Measurements from ENCODE around the gene DTNB.
A peak's percentile ranks its signal among the peaks of the same experiment; 100 is the strongest.

DTNB gene

DNA sequence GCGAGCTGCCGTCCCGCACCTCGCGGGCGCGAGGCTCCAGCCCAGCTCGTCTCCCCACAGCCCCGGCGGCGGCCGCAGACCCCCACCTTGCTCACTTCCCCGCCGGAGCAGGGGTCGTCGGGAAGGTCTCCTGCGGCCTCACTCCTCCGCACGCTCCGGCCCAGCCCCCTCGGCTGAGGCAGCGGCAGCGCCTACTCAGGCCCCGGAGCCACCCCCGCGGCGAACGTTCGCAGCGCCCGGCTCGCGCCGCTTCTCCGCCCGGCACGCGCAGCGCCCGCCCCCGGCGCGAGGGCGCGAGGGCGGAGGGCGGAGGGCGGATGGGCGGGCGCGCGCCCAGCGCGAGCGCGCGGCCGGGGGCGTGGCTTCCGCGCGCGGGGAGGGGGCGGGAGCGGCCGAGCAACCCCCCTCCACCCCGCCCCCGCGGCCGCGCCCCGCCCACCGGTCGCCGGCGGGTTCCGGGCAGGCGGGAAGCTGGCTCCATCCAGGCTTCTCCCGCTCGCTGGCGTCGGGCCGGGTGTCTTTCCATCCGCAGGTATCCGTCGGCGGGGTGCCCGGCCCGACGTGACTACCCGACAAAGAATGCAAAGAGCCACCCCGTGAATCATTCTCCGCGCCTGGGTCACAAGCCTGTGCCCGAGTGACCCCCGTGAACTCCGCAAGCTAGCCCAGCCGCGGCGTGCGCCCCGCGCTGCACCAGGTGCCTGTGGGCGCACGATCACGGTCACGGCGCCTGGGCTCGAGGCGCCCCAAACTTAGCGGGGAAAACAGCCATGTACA is at the start of gene DTNB:
Gene DTNB, minus strand, starts transcription at position 278 of the 777 bp plus-strand sequence. CDS start 20,917 bp downstream, outside the sequence.
- H3K4me3 ChIP-seq (ENCODE audit: low read depth, low read length): peak within 1 kb of the TSS; percentile 72
- no peak for DNase-seq (ENCODE audit: low read depth, low spot score)
- ChIA-PET POLR2A (interaction anchor here (1.6 kb wide), 1 partner anchor 55 kb away, joined by 4 read pairs; no protein-coding TSS in a partner anchor), CTCF (interaction anchor here (1.4 to 5.4 kb wide), 4 partner anchors 9 to 311 kb away, joined by 3 to 24 read pairs (median 12); no protein-coding TSS in a partner anchor)
- no peak for TF ChIP-seq CTCF (IDR thresholded peaks at IDR 0.05; ENCODE audit: insufficient read depth, low read length, missing control alignments)

DNA sequence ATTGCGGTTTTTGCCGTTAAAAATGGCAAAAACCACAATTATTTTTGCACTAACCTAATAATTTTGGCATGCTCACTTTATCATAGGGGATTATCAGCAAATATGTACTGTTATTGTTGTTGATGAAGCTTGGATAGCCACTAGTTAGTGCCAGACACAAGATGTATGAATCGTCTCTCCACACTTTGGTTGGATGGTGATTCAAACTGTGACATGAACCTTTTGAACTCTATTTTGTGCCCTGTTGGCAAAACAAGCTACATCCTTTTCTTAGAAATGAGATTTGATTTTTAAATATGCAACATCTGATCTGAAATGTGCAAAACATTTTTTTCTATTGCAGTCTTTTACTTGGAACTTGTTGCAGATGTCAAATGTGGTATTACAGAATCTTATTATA is 48.8 kb upstream of the DTNB start:
- TF ChIP-seq CTCF (IDR thresholded peaks at IDR 0.05; ENCODE audit: insufficient read depth, low read length, missing control alignments): no peak
- no peak for DNase-seq (ENCODE audit: low read depth, low spot score)
- CTCF ChIA-PET: interaction anchor here (1.6 kb wide), 1 partner anchor 23 kb away, joined by 4 read pairs; no protein-coding TSS in a partner anchor
- no peak overlapping the region for H3K4me3 ChIP-seq (ENCODE audit: low read depth, low read length)
- POLR2A ChIA-PET: no interaction called here

- POLR2A ChIA-PET: no interaction called here
- CTCF ChIA-PET: interaction anchor here (1.0 to 1.2 kb wide), 2 partner anchors 20 to 113 kb away, joined by 3 to 5 read pairs; no protein-coding TSS in a partner anchor
- no peak overlapping the region for H3K4me3 ChIP-seq (ENCODE audit: low read depth, low read length)
- DNase-seq (ENCODE audit: low read depth, low spot score): no peak
- TF ChIP-seq CTCF (IDR thresholded peaks at IDR 0.05; ENCODE audit: insufficient read depth, low read length, missing control alignments): no peak
Measured at GRCh38 chr2:25720575-25720974, 47.2 kb upstream of the DTNB start.

DNA sequence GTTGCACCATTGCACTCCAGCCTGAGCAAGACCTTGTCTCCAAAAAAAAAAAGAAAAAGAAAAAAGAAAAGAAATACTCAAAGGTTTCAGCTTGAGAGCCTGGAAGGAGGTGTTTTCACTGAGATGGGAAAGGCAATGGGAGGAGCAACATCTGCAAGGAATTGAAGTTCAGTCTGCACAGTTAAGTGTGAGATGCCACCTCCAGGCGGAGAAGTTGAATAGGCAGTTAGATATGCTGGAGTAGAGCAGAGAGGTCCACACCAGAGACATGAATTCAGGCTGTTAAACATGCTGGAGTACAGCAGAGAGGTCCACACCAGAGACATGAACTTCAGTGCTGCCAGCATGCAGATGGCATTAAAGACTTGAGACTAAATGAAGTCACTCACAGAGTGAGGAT is 41.4 kb upstream of the DTNB start:
- no peak for TF ChIP-seq CTCF (IDR thresholded peaks at IDR 0.05; ENCODE audit: insufficient read depth, low read length, missing control alignments)
- POLR2A ChIA-PET: no interaction called here
- H3K4me3 ChIP-seq (ENCODE audit: low read depth, low read length): no peak overlapping the region
- CTCF ChIA-PET: interaction anchor here (1.6 to 9.7 kb wide), 3 partner anchors 10 to 108 kb away, joined by 8 to 70 read pairs (median 9); no protein-coding TSS in a partner anchor
- DNase-seq (ENCODE audit: low read depth, low spot score): no peak

GRCh38 chr2:25712455-25712854 is 39.1 kb upstream of the DTNB start:
- no peak overlapping the region for H3K4me3 ChIP-seq (ENCODE audit: low read depth, low read length)
- no peak for DNase-seq (ENCODE audit: low read depth, low spot score)
- ChIA-PET POLR2A (no interaction called here), CTCF (interaction anchor here (9.7 kb wide), 1 partner anchor 13 kb away, joined by 70 read pairs; no protein-coding TSS in a partner anchor)
- no peak for TF ChIP-seq CTCF (IDR thresholded peaks at IDR 0.05; ENCODE audit: insufficient read depth, low read length, missing control alignments)

- CTCF ChIA-PET: interaction anchor here (9.7 kb wide), 1 partner anchor 12 kb away, joined by 70 read pairs; no protein-coding TSS in a partner anchor
- POLR2A ChIA-PET: no interaction called here
- DNase-seq (ENCODE audit: low read depth, low spot score): no peak
- no peak overlapping the region for H3K4me3 ChIP-seq (ENCODE audit: low read depth, low read length)
- TF ChIP-seq CTCF (IDR thresholded peaks at IDR 0.05; ENCODE audit: insufficient read depth, low read length, missing control alignments): no peak
Measured at GRCh38 chr2:25711675-25712354, 38.4 kb upstream of the DTNB start.

All from AG04449 (cell line).